ENCODE measurements around the gene RTN3. TPM values are rescaled to one million over a fixed set of nuclear protein-coding genes. Genes with fewer than 3 reads are reported as not detected.

RTN3 gene
- total RNA-seq, 1 experiment from 2014 or later, result 95.0 TPM

DNA sequence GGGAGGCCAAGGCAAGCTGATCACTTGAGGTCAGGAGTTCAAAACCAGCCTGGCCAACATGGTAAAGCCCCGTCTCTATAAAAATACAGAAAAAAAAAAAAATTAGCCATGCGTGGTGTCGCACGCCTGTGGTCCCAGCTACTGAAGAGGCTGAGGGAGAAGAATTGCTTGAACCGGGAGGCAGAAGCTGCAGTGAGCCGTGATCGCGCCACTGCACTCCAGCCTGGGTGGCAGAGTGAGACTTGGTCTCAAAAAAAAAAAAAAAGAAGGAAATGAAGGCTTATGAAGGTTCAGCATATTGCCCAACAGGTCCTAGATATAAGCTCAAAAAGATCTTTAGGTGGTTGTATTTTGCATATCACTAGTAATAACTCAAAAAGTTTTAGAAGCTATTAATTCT lies 20.3 kb upstream of the RTN3 start (continued):
- TF ChIP-seq, protein P1, sequence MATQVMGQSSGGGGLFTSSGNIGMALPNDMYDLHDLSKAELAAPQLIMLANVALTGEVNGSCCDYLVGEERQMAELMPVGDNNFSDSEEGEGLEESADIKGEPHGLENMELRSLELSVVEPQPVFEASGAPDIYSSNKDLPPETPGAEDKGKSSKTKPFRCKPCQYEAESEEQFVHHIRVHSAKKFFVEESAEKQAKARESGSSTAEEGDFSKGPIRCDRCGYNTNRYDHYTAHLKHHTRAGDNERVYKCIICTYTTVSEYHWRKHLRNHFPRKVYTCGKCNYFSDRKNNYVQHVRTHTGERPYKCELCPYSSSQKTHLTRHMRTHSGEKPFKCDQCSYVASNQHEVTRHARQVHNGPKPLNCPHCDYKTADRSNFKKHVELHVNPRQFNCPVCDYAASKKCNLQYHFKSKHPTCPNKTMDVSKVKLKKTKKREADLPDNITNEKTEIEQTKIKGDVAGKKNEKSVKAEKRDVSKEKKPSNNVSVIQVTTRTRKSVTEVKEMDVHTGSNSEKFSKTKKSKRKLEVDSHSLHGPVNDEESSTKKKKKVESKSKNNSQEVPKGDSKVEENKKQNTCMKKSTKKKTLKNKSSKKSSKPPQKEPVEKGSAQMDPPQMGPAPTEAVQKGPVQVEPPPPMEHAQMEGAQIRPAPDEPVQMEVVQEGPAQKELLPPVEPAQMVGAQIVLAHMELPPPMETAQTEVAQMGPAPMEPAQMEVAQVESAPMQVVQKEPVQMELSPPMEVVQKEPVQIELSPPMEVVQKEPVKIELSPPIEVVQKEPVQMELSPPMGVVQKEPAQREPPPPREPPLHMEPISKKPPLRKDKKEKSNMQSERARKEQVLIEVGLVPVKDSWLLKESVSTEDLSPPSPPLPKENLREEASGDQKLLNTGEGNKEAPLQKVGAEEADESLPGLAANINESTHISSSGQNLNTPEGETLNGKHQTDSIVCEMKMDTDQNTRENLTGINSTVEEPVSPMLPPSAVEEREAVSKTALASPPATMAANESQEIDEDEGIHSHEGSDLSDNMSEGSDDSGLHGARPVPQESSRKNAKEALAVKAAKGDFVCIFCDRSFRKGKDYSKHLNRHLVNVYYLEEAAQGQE (IDR thresholded peaks at IDR 0.05; ENCODE audit: low read depth), result no peak
- TF ChIP-seq JUND (IDR thresholded peaks at IDR 0.05) (no peak), CBX3 (IDR thresholded peaks at IDR 0.05; ENCODE audit: low read depth) (no peak), EGR1 (IDR thresholded peaks at IDR 0.05; ENCODE audit: low read depth) (no peak), SP1 (IDR thresholded peaks at IDR 0.05; ENCODE audit: low read depth) (no peak)

DNA sequence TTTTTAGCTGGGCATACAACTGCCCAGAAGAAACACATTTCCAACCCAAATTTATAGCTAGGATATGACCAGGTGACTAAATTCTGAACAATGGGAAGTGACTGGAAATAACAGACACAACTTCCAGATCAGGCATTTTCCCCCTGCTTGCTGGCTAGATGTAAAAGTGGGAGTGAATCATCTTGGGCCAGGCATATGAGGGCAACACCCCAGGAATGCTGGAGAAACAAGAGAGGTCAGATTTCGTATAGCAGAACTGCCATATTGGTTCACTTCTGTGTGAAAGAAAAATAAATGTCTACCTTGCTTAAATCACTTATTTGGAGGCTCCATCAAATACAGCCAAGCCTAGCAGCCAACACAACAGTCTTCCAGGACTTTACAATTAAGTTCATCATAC lies 17.5 kb upstream of the RTN3 start:
- Histone ChIP-seq H3K9me3 (ENCODE audit: control insufficient read depth in 1 of 2, insufficient read depth in 1 of 2, low read depth in 1 of 2, low read length in 2 of 2) (no peaks in the 10 kb centered on the region), H3K9ac (ENCODE audit: low read length) (no peak overlapping the region), H3K27ac (ENCODE audit: low read depth, low read length) (no peak overlapping the region), H3K36me3 (ENCODE audit: control insufficient read depth in 1 of 2, insufficient read depth in 2 of 2, low read length in 2 of 2) (no peaks in the 10 kb centered on the region), H2AFZ (ENCODE audit: low read depth, low read length, poor library complexity, severe bottlenecking) (no peak overlapping the region), H3K27me3 (ENCODE audit: insufficient read depth, low read length) (no peaks in the 10 kb centered on the region), H3K4me3 (replicated peaks in 1 of 2; ENCODE audit: low read depth in 1 of 2, low read length in 2 of 2) (no peak overlapping the region), H4K20me1 (ENCODE audit: insufficient read depth) (no peaks in the 10 kb centered on the region), H3K4me2 (ENCODE audit: low read length) (peak overlapping the region; percentile 33), H3K9me2 (ENCODE audit: insufficient read depth) (no peaks in the 10 kb centered on the region), H3K4me1 (ENCODE audit: control insufficient read depth in 1 of 2, insufficient read depth in 2 of 2, low read length in 2 of 2) (peaks cover 20 to 39% of the 10 kb centered on the region in 2 experiments), H3K79me2 (ENCODE audit: insufficient read depth, low read length) (peaks cover 97% of the 10 kb centered on the region)
- ATAC-seq (no peak), DNase-seq (ENCODE audit: low read depth, low spot score) (no peak)
- RAD21 ChIA-PET (ENCODE audit: low non-redundant PET in 1 of 2, low total read pairs in 2 of 2, uncharacterized antibody in 2 of 2, unreplicated experiment in 2 of 2), result no interaction called here
- BruUV-seq (replicated peaks), result no TSS peak
- TF ChIP-seq, protein P2, sequence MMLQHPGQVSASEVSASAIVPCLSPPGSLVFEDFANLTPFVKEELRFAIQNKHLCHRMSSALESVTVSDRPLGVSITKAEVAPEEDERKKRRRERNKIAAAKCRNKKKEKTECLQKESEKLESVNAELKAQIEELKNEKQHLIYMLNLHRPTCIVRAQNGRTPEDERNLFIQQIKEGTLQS (IDR thresholded peaks at IDR 0.05), result no peak
- TF ChIP-seq CEBPB (IDR thresholded peaks at IDR 0.05; ENCODE audit: low read depth) (no peak), SP1 (IDR thresholded peaks at IDR 0.05; ENCODE audit: low read depth) (no peak), CBX3 (IDR thresholded peaks at IDR 0.05; ENCODE audit: low read depth) (no peak), SRF (IDR thresholded peaks at IDR 0.05; ENCODE audit: low read depth) (no peak), FOSL1 (IDR thresholded peaks at IDR 0.05; ENCODE audit: low read depth) (no peak), EZH2phosphoT487 (IDR thresholded peaks at IDR 0.05; ENCODE audit: borderline replicate concordance) (no peak), YY1 (IDR thresholded peaks at IDR 0.05; ENCODE audit: extremely low read depth, insufficient replicate concordance, low read depth, low read length) (no peak)
- TF ChIP-seq, protein P1 (IDR thresholded peaks at IDR 0.05; ENCODE audit: low read depth), result no peak
- TF ChIP-seq, protein P3, sequence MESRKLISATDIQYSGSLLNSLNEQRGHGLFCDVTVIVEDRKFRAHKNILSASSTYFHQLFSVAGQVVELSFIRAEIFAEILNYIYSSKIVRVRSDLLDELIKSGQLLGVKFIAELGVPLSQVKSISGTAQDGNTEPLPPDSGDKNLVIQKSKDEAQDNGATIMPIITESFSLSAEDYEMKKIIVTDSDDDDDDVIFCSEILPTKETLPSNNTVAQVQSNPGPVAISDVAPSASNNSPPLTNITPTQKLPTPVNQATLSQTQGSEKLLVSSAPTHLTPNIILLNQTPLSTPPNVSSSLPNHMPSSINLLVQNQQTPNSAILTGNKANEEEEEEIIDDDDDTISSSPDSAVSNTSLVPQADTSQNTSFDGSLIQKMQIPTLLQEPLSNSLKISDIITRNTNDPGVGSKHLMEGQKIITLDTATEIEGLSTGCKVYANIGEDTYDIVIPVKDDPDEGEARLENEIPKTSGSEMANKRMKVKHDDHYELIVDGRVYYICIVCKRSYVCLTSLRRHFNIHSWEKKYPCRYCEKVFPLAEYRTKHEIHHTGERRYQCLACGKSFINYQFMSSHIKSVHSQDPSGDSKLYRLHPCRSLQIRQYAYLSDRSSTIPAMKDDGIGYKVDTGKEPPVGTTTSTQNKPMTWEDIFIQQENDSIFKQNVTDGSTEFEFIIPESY (IDR thresholded peaks at IDR 0.05; ENCODE audit: extremely low read depth, insufficient replicate concordance, low read length), result no peak
- POLR2A ChIA-PET, result no interaction called here
- intact Hi-C loops (cut with micrococcal nuclease), result no loop called here
- CTCF ChIA-PET, result no interaction called here
